Subcutaneous adipose tissue (tissue), 4 donors: ENCODE data around the gene ASCL1. TPM values are rescaled to one million over a fixed set of nuclear protein-coding genes. Genes with fewer than 3 reads are reported as not detected.

ENCODE experiments used
- CTCF ChIP-seq: fragments of 450-650 bp; IDR thresholded peaks from one replicate; pipeline ENCODE4 v1.5.1; 2016; ENCODE audit warnings: low read depth, mild to moderate bottlenecking, control low read depth, antibody characterized with exemption, moderate library complexity
- total RNA-seq, 4 donors: library from RNA; depleted of rRNA; stranded (reverse); fragments of >200 nt; gene quantifications; one replicate each; pipeline ENCODE4 v1.1.0, GENCODE V29; 2016

The ASCL1 gene
- total RNA-seq, 4 donors from 2014 or later = not detected

DNA sequence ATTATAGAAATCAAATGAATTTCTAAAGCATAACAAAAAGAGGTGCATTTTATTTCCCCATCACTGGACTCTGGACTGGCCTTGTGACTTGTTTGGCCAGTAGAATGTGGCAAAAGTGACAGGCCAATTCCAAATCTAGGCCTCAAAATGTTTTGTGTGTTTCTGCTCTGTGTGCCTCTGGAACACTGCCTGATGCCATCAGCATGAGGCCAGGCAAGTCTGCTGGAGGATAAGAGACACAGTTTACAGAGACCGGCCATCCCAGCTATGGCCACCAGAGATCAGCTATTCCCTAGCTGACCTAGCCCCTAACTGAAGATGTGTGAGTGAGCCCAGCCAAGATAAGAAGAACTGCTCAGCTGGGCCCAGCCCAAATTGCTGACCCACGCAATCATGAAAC lies 32.9 kb downstream of the ASCL1 start:
- TF ChIP-seq CTCF = no peak

DNA sequence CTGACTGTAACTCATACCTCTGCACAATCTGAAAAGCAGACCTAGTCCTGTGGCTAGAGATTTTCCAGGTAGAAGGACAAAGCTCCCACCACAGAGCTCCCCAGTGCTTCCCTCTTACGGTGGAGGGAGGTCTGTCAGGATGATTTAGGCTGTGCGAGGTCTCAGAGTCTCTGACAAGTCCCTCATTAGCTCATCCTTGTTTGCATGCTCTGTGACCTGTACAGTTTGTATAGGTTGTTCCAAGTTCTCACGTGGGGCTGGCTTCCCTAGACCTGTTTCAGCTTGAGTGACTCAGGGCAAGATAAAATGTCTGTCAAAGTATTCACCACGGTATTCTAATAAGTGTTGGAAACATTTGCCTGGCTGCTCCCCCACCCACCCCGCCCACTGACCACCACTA lies 34.8 kb downstream of the ASCL1 start:
- TF ChIP-seq CTCF = no peak

DNA sequence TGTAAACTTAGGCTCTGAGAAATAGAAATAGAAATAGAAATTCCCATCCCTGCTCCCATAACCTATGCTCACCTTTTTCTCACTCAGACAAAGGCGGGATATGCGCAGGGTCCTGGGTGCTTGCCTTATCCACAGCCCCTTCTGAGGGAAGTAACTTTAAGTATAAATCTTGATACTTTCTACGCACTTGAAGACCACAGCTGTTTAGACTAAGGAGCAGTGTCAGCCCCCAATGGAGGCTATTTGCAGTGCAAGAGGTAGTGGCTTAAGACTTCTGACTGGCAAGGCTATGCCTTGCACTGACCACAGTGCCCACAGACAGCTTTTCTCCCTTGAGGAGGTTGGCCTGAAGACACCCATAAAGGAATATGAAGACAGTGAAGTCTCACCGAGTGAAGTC lies 35.2 kb downstream of the ASCL1 start:
- TF ChIP-seq CTCF = no peak

- no peak for TF ChIP-seq CTCF
Observed at GRCh38 chr12:102993537-102993936, 36.1 kb downstream of the ASCL1 start.

GRCh38 chr12:102995372-102995771 lies 37.9 kb downstream of the ASCL1 start:
- TF ChIP-seq CTCF = no peak

Other genes with a start within 250 kb of the ASCL1 start
- not detected for gene PAH, start 40.4 kb upstream of the ASCL1 start, total RNA-seq